HepG2 (cell line): ENCODE results near the gene TEX101.
"Not testable (repeated sequence)": the region's sequence is repeated elsewhere in the genome, so short reads cannot be mapped to it uniquely, and the experiment has no call there.

Experiments
- CREB1 ChIP-seq, 2 experiments: fragments of 450-650 bp in 1 of 2; IDR thresholded peaks; 2 replicates each; pipeline ENCODE4 v1.6.1; 2016 to 2017; ENCODE audit warnings: control low read depth in 1 of 2, mild to moderate bottlenecking in 1 of 2, missing compliant biosample characterization in 1 of 2, missing genetic modification characterization in 1 of 2
- FOXK1 ChIP-seq: sonication (generic); formaldehyde crosslinking; IDR thresholded peaks from 2 replicates; pipeline ENCODE4 v1.4.0; 2020; ENCODE audit warnings: low read depth, missing genetic modification reagents, borderline replicate concordance
- GABPA ChIP-seq, 2 experiments: IDR thresholded peaks; 2 replicates each; pipeline ENCODE4 v1.6.1; 2011 to 2016; ENCODE audit warnings: low read depth in 2 of 2, low read length in 1 of 2, missing biosample characterization in 1 of 2, missing genetic modification characterization in 1 of 2
- JUN ChIP-seq: sonication (generic); formaldehyde crosslinking; IDR thresholded peaks from 2 replicates; pipeline ENCODE4 v1.4.0; 2020; ENCODE audit warnings: mild to moderate bottlenecking, missing genetic modification reagents
- MBD4 ChIP-seq: IDR thresholded peaks from 2 replicates; pipeline ENCODE4 v1.6.1; 2012; ENCODE audit warnings: low read length, inconsistent platforms, borderline replicate concordance
- PITX1 ChIP-seq: sonication (generic); formaldehyde crosslinking; IDR thresholded peaks from 2 replicates; pipeline ENCODE4 v1.5.1; 2020; ENCODE audit warnings: mild to moderate bottlenecking, missing genetic modification reagents
- POLR2A ChIP-seq, 2 experiments: IDR thresholded peaks; 2 replicates each; pipeline ENCODE4 v1.6.1; 2011; ENCODE audit warnings: low read depth in 2 of 2, low read length in 2 of 2, mild to moderate bottlenecking in 1 of 2, moderate library complexity in 1 of 2; ENCODE audit not compliant: insufficient read depth in 1 of 2
- SIX4 ChIP-seq: sonication (generic); formaldehyde crosslinking; IDR thresholded peaks from 2 replicates; pipeline ENCODE4 v1.4.0; 2020; ENCODE audit warnings: missing genetic modification reagents
- SPEN ChIP-seq: sonication (generic); formaldehyde crosslinking; IDR thresholded peaks from 2 replicates; pipeline ENCODE4 v1.5.1; 2020; ENCODE audit warnings: low read depth, mild to moderate bottlenecking, missing genetic modification reagents
- ZBTB21 ChIP-seq: sonication (generic); formaldehyde crosslinking; IDR thresholded peaks from 2 replicates; pipeline ENCODE4 v1.4.0; 2020; ENCODE audit warnings: missing genetic modification reagents
- ZNF616 ChIP-seq: sonication (generic); formaldehyde crosslinking; IDR thresholded peaks from 2 replicates; pipeline ENCODE4 v1.5.0; 2020; ENCODE audit warnings: low read depth, mild to moderate bottlenecking, missing genetic modification reagents
- TF ChIP-seq, protein P1 (sequence below): sonication (generic); formaldehyde crosslinking; IDR thresholded peaks from 2 replicates; pipeline ENCODE4 v1.8.1; 2023; ENCODE audit warnings: mild to moderate bottlenecking, inconsistent platforms, moderate library complexity, missing genetic modification reagents, borderline replicate concordance
- TF ChIP-seq, protein P2 (sequence below): sonication (generic); formaldehyde crosslinking; IDR thresholded peaks from 2 replicates; pipeline ENCODE4 v1.4.0; 2020; ENCODE audit warnings: missing genetic modification reagents

DNA sequence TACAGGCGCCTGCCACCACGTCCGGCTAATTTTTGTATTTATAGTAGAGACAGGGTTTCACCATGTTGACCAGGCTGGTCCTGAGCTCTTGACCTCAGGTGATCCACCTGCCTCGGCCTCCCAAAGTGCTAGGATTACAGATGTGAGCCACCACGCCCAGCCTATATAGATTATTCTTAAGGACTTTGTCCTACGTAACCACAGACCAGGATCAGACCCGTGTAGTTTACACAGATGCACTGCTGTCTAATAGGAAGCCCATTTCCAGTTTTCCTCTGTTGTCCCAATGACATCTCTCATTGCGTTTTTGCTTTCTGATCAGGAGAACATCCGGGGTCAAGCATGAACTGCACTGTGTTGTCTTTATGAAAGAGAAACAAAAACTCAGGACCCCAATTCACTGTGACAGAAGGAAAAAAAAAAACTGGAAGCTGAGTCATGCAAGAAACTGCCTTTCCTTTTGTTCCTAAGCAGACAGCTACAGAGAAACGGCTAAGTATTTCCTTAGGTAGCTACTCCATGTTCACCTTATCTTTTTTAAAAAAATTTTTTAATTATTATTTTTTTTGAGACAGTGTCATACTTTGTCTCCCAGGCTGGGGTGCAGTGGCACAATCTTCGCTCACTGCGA is 32.0 kb upstream of the TEX101 start:
- TF ChIP-seq, protein P1, sequence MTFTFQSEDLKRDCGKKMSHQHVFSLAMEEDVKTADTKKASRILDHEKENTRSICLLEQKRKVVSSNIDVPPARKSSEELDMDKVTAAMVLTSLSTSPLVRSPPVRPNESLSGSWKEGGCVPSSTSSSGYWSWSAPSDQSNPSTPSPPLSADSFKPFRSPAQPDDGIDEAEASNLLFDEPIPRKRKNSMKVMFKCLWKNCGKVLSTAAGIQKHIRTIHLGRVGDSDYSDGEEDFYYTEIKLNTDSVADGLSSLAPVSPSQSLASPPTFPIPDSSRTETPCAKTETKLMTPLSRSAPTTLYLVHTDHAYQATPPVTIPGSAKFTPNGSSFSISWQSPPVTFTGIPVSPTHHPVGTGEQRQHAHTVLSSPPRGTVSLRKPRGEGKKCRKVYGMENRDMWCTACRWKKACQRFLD (CRISPR knock-in tag), result not testable (repeated sequence)
- TF ChIP-seq JUN (CRISPR knock-in tag); ZNF616; SIX4 (CRISPR knock-in tag); MBD4; SPEN (CRISPR knock-in tag); PITX1 (CRISPR knock-in tag); CREB1 (IDR thresholded peaks at IDR 0.05); CREB1 (CRISPR knock-in tag; IDR thresholded peaks at IDR 0.05); GABPA (IDR thresholded peaks at IDR 0.05; ENCODE audit: low read depth, low read length); GABPA (CRISPR knock-in tag; IDR thresholded peaks at IDR 0.05; ENCODE audit: low read depth); FOXK1 (CRISPR knock-in tag); ZBTB21 (CRISPR knock-in tag); POLR2A (IDR thresholded peaks at IDR 0.05; ENCODE audit: insufficient read depth in 1 of 2, low read depth in 2 of 2, low read length in 2 of 2): not testable (repeated sequence)
- TF ChIP-seq, protein P2, sequence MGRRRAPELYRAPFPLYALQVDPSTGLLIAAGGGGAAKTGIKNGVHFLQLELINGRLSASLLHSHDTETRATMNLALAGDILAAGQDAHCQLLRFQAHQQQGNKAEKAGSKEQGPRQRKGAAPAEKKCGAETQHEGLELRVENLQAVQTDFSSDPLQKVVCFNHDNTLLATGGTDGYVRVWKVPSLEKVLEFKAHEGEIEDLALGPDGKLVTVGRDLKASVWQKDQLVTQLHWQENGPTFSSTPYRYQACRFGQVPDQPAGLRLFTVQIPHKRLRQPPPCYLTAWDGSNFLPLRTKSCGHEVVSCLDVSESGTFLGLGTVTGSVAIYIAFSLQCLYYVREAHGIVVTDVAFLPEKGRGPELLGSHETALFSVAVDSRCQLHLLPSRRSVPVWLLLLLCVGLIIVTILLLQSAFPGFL (CRISPR knock-in tag), result not testable (repeated sequence)
